GM23338 (cell line): Measurements from ENCODE around the gene ITIH5. TPM values are rescaled to one million over a fixed set of nuclear protein-coding genes. Genes with fewer than 3 reads are reported as not detected.

ENCODE experiments used
- ATAC-seq: fragments of 200-7000 bp; cut with Tn5 transposase; 3 replicates; pipeline ENCODE4 v1.9.1; 2020
- DNase-seq: peaks from one replicate; pipeline ENCODE4 v3.0.0-alpha.2; 2015; ENCODE audit warnings: low spot score
- H2AFZ ChIP-seq: fragments of 200-600 bp; sonication (generic); 2 replicates; pipeline ENCODE4 v1.8.0; 2016; ENCODE audit warnings: antibody characterized with exemption, mild to moderate bottlenecking, moderate library complexity
- H3F3A ChIP-seq: fragments of 200-600 bp; sonication (generic); replicated peaks from 2 replicates; pipeline ENCODE4 v1.8.0; 2017; ENCODE audit warnings: antibody characterized with exemption, mixed run types, low read depth
- H3K27ac ChIP-seq: fragments of 200-600 bp; sonication (generic); 2 replicates; pipeline ENCODE4 v1.6.1; 2016; ENCODE audit warnings: low read depth
- H3K27me3 ChIP-seq: fragments of 200-600 bp; sonication (generic); 2 replicates; pipeline ENCODE4 v1.8.0; 2016; ENCODE audit warnings: mild to moderate bottlenecking, mixed run types, moderate library complexity; ENCODE audit not compliant: insufficient read depth
- H3K36me3 ChIP-seq: fragments of 200-600 bp; sonication (generic); 2 replicates; pipeline ENCODE4 v1.8.0; 2016; ENCODE audit warnings: mild to moderate bottlenecking; ENCODE audit not compliant: insufficient read depth
- H3K4me1 ChIP-seq: fragments of 200-600 bp; sonication (generic); 2 replicates; pipeline ENCODE4 v1.8.0; 2016; ENCODE audit warnings: mild to moderate bottlenecking, moderate library complexity; ENCODE audit not compliant: insufficient read depth
- H3K4me2 ChIP-seq: fragments of 200-600 bp; sonication (generic); 2 replicates; pipeline ENCODE4 v1.7.1; 2017; ENCODE audit warnings: mixed run types
- H3K4me3 ChIP-seq: fragments of 200-600 bp; sonication (generic); 2 replicates; pipeline ENCODE4 v1.6.1; 2016; ENCODE audit warnings: mixed run types
- H3K79me2 ChIP-seq: fragments of 200-600 bp; sonication (generic); replicated peaks from 2 replicates; pipeline ENCODE4 v1.8.0; 2017; ENCODE audit warnings: mild to moderate bottlenecking; ENCODE audit not compliant: insufficient read depth
- H3K9me2 ChIP-seq: fragments of 200-600 bp; sonication (generic); 2 replicates; pipeline ENCODE4 v1.8.0; 2017; ENCODE audit not compliant: insufficient read depth
- H4K20me1 ChIP-seq: fragments of 200-600 bp; sonication (generic); replicated peaks from 2 replicates; pipeline ENCODE4 v1.8.0; 2017; ENCODE audit warnings: mild to moderate bottlenecking; ENCODE audit not compliant: insufficient read depth
- H3K27ac Mint-ChIP-seq: 2 replicates; pipeline ENCODE4 v1.8.0; 2020; ENCODE audit warnings: inconsistent platforms, mild to moderate bottlenecking, moderate library complexity, mixed read lengths
- H3K27me3 Mint-ChIP-seq: 3 replicates; pipeline ENCODE4 v1.8.0; 2022; ENCODE audit warnings: low read depth, mild to moderate bottlenecking, moderate library complexity, mixed read lengths, inconsistent platforms; ENCODE audit not compliant: insufficient read depth, poor library complexity
- H3K36me3 Mint-ChIP-seq: 3 replicates; pipeline ENCODE4 v1.8.0; 2021; ENCODE audit warnings: low read depth, mild to moderate bottlenecking, inconsistent platforms, moderate library complexity, mixed read lengths
- H3K4me1 Mint-ChIP-seq: 3 replicates; pipeline ENCODE4 v1.8.0; 2020; ENCODE audit warnings: mild to moderate bottlenecking, inconsistent platforms, mixed read lengths
- H3K4me3 Mint-ChIP-seq: 3 replicates; pipeline ENCODE4 v1.8.0; 2021; ENCODE audit warnings: moderate library complexity, mild to moderate bottlenecking, inconsistent platforms, mixed read lengths
- H3K9me3 Mint-ChIP-seq: 3 replicates; pipeline ENCODE4 v1.8.0; 2020; ENCODE audit warnings: moderate library complexity, mild to moderate bottlenecking, inconsistent platforms, mixed read lengths
- CREB1 ChIP-seq: fragments of 250-450 bp; sonication (Bioruptor Pico); IDR thresholded peaks from 2 replicates; pipeline ENCODE4 v1.5.0; 2020; ENCODE audit warnings: low read depth, mild to moderate bottlenecking, moderate library complexity
- CTCF ChIP-seq, 2 experiments: fragments of 200-600 bp in 1 of 2; sonication (generic) in 1 of 2; conservative IDR thresholded peaks; 2 replicates each; pipeline versions ENCODE4 v1.5.1 to v1.6.1; 2016 to 2017; ENCODE audit warnings: antibody characterized with exemption in 2 of 2, low read depth in 2 of 2, mild to moderate bottlenecking in 2 of 2, moderate library complexity in 1 of 2
- ETS1 ChIP-seq: IDR thresholded peaks from 2 replicates; pipeline ENCODE4 v1.6.1; 2016; ENCODE audit warnings: antibody characterized with exemption
- EZH2 ChIP-seq: fragments of 200-600 bp; sonication (generic); IDR thresholded peaks from one replicate; pipeline ENCODE4 v1.8.0; 2017; ENCODE audit warnings: antibody characterized with exemption, mild to moderate bottlenecking, low read depth; ENCODE audit not compliant: unreplicated experiment
- EZH2phosphoT487 ChIP-seq: fragments of 200-600 bp; sonication (generic); IDR thresholded peaks from one replicate; pipeline ENCODE4 v1.8.1; 2018; ENCODE audit warnings: antibody characterized with exemption; ENCODE audit not compliant: unreplicated experiment
- JUNB ChIP-seq: IDR thresholded peaks from one replicate; pipeline ENCODE4 v1.6.1; 2016; ENCODE audit warnings: antibody characterized with exemption; ENCODE audit not compliant: unreplicated experiment
- NANOG ChIP-seq: IDR thresholded peaks from 2 replicates; pipeline ENCODE4 v1.6.1; 2016; ENCODE audit warnings: antibody characterized with exemption, borderline replicate concordance
- POLR2AphosphoS5 ChIP-seq: IDR thresholded peaks from 2 replicates; pipeline ENCODE4 v1.6.1; 2016; ENCODE audit warnings: antibody characterized with exemption, low read depth
- STAT1 ChIP-seq: IDR thresholded peaks from one replicate; pipeline ENCODE4 v1.6.1; 2016; ENCODE audit warnings: antibody characterized with exemption; ENCODE audit not compliant: unreplicated experiment
- ZNF114 ChIP-seq: fragments of 250-450 bp; sonication (Bioruptor Pico); IDR thresholded peaks from 2 replicates; pipeline ENCODE4 v1.5.0; 2020; ENCODE audit warnings: mild to moderate bottlenecking, moderate library complexity
- ZNF331 ChIP-seq: fragments of 250-450 bp; sonication (Bioruptor Pico); IDR thresholded peaks from 2 replicates; pipeline ENCODE4 v1.5.0; 2020; ENCODE audit warnings: low read depth, mild to moderate bottlenecking, moderate library complexity
- ZNF462 ChIP-seq: fragments of 250-450 bp; sonication (Bioruptor Pico); IDR thresholded peaks from 2 replicates; pipeline ENCODE4 v1.5.0; 2020; ENCODE audit warnings: mild to moderate bottlenecking, moderate library complexity
- polyA plus RNA-seq: library from polyadenylated mRNA; unstranded; fragments of >200 nt; fragmentation: Nextera tagmentation; extraction: Ambion mirVana; gene quantifications from 2 replicates; pipeline ENCODE4 v1.2.1, GENCODE V29; 2016
- total RNA-seq: library from RNA; depleted of rRNA; stranded (reverse); fragments of >200 nt; shearing (Covaris generic); gene quantifications from 2 replicates; pipeline ENCODE4 v1.2.3, GENCODE V29; 2014
- TF ChIP-seq, protein P1 (sequence below): IDR thresholded peaks from one replicate; pipeline ENCODE4 v1.6.1; 2018; ENCODE audit warnings: antibody characterized with exemption; ENCODE audit not compliant: unreplicated experiment

The ITIH5 gene
- total and polyA plus RNA-seq, 2 experiments from 2014 or later = 0.99 to 2.2 TPM

GRCh38 chr10:7702288-7702812, 35.6 kb upstream of the ITIH5 start:
- Histone ChIP-seq H3F3A (no peaks in the 10 kb centered on the region), H3K4me3 (no peak overlapping the region), H4K20me1 (no peaks in the 10 kb centered on the region), H3K9me2 (no peaks in the 10 kb centered on the region), H3K79me2 (no peaks in the 10 kb centered on the region), H3K27me3 (no peaks in the 10 kb centered on the region), H3K36me3 (no peaks in the 10 kb centered on the region), H3K4me2 (no peak overlapping the region), H2AFZ (peak overlapping the region; percentile 66; the same call in 1 of the 2 replicates), H3K27ac (no peak overlapping the region), H3K4me1 (no peaks in the 10 kb centered on the region; the same call in 1 of the 2 replicates)
- Mint-ChIP-seq H3K9me3 (no peaks in the 10 kb centered on the region), H3K27ac (no peak overlapping the region; the same call in 1 of the 2 replicates), H3K4me3 (no peak overlapping the region), H3K27me3 (peaks cover 2% of the 10 kb centered on the region), H3K36me3 (no peaks in the 10 kb centered on the region), H3K4me1 (peaks cover 10% of the 10 kb centered on the region)
- DNase-seq = no peak
- no peak for TF ChIP-seq ZNF114 (CRISPR knock-in tag)
- TF ChIP-seq ETS1 = no peak
- no peak for TF ChIP-seq STAT1
- no peak for TF ChIP-seq ZNF331 (CRISPR knock-in tag)
- no peak for TF ChIP-seq ZNF462 (CRISPR knock-in tag)
- TF ChIP-seq, protein P1, sequence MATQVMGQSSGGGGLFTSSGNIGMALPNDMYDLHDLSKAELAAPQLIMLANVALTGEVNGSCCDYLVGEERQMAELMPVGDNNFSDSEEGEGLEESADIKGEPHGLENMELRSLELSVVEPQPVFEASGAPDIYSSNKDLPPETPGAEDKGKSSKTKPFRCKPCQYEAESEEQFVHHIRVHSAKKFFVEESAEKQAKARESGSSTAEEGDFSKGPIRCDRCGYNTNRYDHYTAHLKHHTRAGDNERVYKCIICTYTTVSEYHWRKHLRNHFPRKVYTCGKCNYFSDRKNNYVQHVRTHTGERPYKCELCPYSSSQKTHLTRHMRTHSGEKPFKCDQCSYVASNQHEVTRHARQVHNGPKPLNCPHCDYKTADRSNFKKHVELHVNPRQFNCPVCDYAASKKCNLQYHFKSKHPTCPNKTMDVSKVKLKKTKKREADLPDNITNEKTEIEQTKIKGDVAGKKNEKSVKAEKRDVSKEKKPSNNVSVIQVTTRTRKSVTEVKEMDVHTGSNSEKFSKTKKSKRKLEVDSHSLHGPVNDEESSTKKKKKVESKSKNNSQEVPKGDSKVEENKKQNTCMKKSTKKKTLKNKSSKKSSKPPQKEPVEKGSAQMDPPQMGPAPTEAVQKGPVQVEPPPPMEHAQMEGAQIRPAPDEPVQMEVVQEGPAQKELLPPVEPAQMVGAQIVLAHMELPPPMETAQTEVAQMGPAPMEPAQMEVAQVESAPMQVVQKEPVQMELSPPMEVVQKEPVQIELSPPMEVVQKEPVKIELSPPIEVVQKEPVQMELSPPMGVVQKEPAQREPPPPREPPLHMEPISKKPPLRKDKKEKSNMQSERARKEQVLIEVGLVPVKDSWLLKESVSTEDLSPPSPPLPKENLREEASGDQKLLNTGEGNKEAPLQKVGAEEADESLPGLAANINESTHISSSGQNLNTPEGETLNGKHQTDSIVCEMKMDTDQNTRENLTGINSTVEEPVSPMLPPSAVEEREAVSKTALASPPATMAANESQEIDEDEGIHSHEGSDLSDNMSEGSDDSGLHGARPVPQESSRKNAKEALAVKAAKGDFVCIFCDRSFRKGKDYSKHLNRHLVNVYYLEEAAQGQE = no peak
- TF ChIP-seq CTCF (conservative IDR thresholded peaks at IDR 0.05; ENCODE audit: low read depth in 2 of 2) = no peak
- no peak for TF ChIP-seq POLR2AphosphoS5
- TF ChIP-seq JUNB = no peak
- no peak for TF ChIP-seq NANOG
- TF ChIP-seq CREB1 (CRISPR knock-in tag) = no peak
- TF ChIP-seq EZH2 = no peak
- no peak for TF ChIP-seq EZH2phosphoT487
- no peak for ATAC-seq
